ENCODE data around the gene RNF125. TPM values are rescaled to one million over a fixed set of nuclear protein-coding genes. Genes with fewer than 3 reads are reported as not detected.

Gene RNF125
- total and polyA plus RNA-seq, 9 of the 15 experiments (the other 6 are each of a cell fraction or from before 2014, with no cell fraction given) = 0.01 to 0.29 (median 0.07) TPM; not detected in 1

- DNase-seq (ENCODE audit: extremely low read depth in 1 of 4, low spot score in 3 of 4) (no peak), ATAC-seq (no peak), FAIRE-seq (no peak)
- intact Hi-C loops (cut with micrococcal nuclease) (loop anchor here (10.0 kb wide), 1 partner anchor 59 kb away; no protein-coding TSS in a partner anchor), in situ Hi-C loops (cut with MboI) (no loop called here)
- ChIA-PET CTCF (ENCODE audit: low intra/inter-chr PET ratio) (no interaction called here), POLR2A (no interaction called here)
- Histone ChIP-seq H3K4me2 (ENCODE audit: insufficient read depth, low read length) (no peak overlapping the region), H4K20me1 (replicated peaks; ENCODE audit: control insufficient read depth, insufficient read depth, low read length) (no peaks in the 10 kb centered on the region), H3K36me3 (ENCODE audit: control insufficient read depth, insufficient read depth, low read length) (no peaks in the 10 kb centered on the region), H3K4me3 (no peak overlapping the region), H3K4me1 (replicated peaks in 1 of 2; ENCODE audit: control insufficient read depth in 2 of 2, insufficient read depth in 2 of 2, low read length in 2 of 2) (no peaks in the 10 kb centered on the region), H3K27me3 (ENCODE audit: control insufficient read depth in 2 of 2, insufficient read depth in 2 of 2, low read length in 2 of 2) (no peaks in the 10 kb centered on the region; a peak in 1 of 5 replicates), H2AFZ (ENCODE audit: low read depth, low read length) (no peak overlapping the region), H3K9me1 (ENCODE audit: control insufficient read depth, insufficient read depth, low read length) (no peaks in the 10 kb centered on the region), H3K9me3 (replicated peaks; ENCODE audit: control insufficient read depth, insufficient read depth, low read depth, low read length) (0 out of 2 replicates have a peak, but pooled peaks cover 9% of the 10 kb centered on the region), H3K79me2 (ENCODE audit: control insufficient read depth, insufficient read depth, low read length) (no peaks in the 10 kb centered on the region), H3K27ac (ENCODE audit: extremely low read depth, low read depth, low read length) (no peak overlapping the region), H3K9ac (ENCODE audit: insufficient read depth in 1 of 2, low read depth in 2 of 2, low read length in 2 of 2) (no peak overlapping the region)
- no TSS peak for BruUV-seq (replicated peaks)
- 0% methylated on average over 4 of the region's 4 CpGs for WGBS (ENCODE audit: insufficient coverage, low coverage, missing lambda C conversion rate)
- no peak for TF ChIP-seq ZNF592 (IDR thresholded peaks at IDR 0.05)
- TF ChIP-seq CREB5 (CRISPR knock-in tag; IDR thresholded peaks at IDR 0.05) = no peak
- TF ChIP-seq RBM15 (IDR thresholded peaks at IDR 0.05; ENCODE audit: insufficient read depth, low read length) = no peak
- no peak for TF ChIP-seq LEF1 (IDR thresholded peaks at IDR 0.05)
- TF ChIP-seq CBX3 (IDR thresholded peaks at IDR 0.05; ENCODE audit: borderline replicate concordance in 1 of 2, low read length in 2 of 2) = peak in 1 of 2 experiments; percentile 97; a peak in 2 of 3 replicates
- TF ChIP-seq ZNF280A (IDR thresholded peaks at IDR 0.05; ENCODE audit: low read depth, partially characterized antibody) = peak; percentile 95
- no peak for TF ChIP-seq SP2 (IDR thresholded peaks at IDR 0.05; ENCODE audit: extremely low read depth, low read depth, low read length, poor library complexity, severe bottlenecking)
- TF ChIP-seq ZNF134 (CRISPR knock-in tag; conservative IDR thresholded peaks at IDR 0.05) = no peak
- TF ChIP-seq GTF3C2 (IDR thresholded peaks at IDR 0.05; ENCODE audit: borderline replicate concordance, extremely low read depth, insufficient read length) = no peak
- TF ChIP-seq TRIM28 (IDR thresholded peaks at IDR 0.05) = peak; percentile 77
- TF ChIP-seq CBX1 (IDR thresholded peaks at IDR 0.05; ENCODE audit: low read depth) = peak; percentile 63; the same call in 1 of the 2 replicates
Measured at GRCh38 chr18:31973929-31974546, 44.6 kb upstream of the RNF125 start.
